AG04449 (cell line): ENCODE data around the gene KIF6.

ENCODE experiments used
- CTCF ChIA-PET: fragments of 350-600 bp; formaldehyde crosslinking; extraction: SDS; loops from one replicate; lab custom pipeline; 2021; ENCODE audit warnings: antibody characterized with exemption; lab: Yijun Ruan, JAX
- POLR2A ChIA-PET: fragments of 400-600, 350-600 bp; formaldehyde crosslinking; extraction: SDS; loops from one replicate; lab custom pipeline; 2020; ENCODE audit warnings: antibody characterized with exemption, inconsistent platforms; lab: Yijun Ruan, JAX
- DNase-seq: peaks from one replicate; pipeline ENCODE4 v3.0.0-alpha.2; 2010; ENCODE audit warnings: low read depth, low spot score
- H3K4me3 ChIP-seq: 2 replicates; pipeline ENCODE4 v1.5.1; 2011; ENCODE audit warnings: low read depth, mild to moderate bottlenecking, control low read depth, low read length
- CTCF ChIP-seq: IDR thresholded peaks from one replicate; pipeline ENCODE4 v1.5.1; 2011; ENCODE audit warnings: mild to moderate bottlenecking, moderate library complexity, low read length, control low read depth, inconsistent platforms; ENCODE audit not compliant: insufficient read depth; ENCODE audit errors: missing control alignments

KIF6 gene

GRCh38 chr6:39654121-39654520 lies 71.1 kb downstream of the KIF6 start:
- ChIA-PET POLR2A (interaction anchor here (0.6 kb wide), 1 partner anchor 156 kb away, joined by 4 read pairs; no protein-coding TSS in a partner anchor), CTCF (no interaction called here)
- DNase-seq, result no peak
- no peak overlapping the region for H3K4me3 ChIP-seq
- no peak for TF ChIP-seq CTCF

GRCh38 chr6:39653612-39654011 lies 71.6 kb downstream of the KIF6 start:
- no peak for DNase-seq
- no peak overlapping the region for H3K4me3 ChIP-seq
- TF ChIP-seq CTCF, result no peak
- ChIA-PET CTCF (no interaction called here), POLR2A (interaction anchor here (0.6 kb wide), 1 partner anchor 157 kb away, joined by 4 read pairs; no protein-coding TSS in a partner anchor)

DNA sequence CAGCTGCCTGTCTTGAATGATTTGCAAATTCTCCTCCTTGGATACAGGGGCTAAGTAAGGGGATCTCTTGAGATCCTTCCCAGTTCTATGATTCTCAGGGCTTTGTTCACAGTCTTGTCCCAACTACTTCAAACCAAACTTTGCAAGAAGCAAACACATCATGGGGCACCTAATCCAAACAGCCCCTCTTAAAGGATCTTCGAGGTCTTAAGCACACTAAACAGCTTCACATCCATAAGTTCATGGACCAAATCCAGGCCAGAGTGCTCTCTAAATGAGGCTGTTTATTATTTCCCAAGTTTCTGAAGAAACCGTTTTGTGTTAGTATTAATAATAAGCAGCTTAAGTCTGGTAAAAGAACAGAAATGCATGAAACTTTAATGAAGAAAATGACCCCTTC lies 75.2 kb downstream of the KIF6 start:
- H3K4me3 ChIP-seq, result no peak overlapping the region
- no peak for DNase-seq
- POLR2A ChIA-PET, result no interaction called here
- CTCF ChIA-PET, result no interaction called here
- no peak for TF ChIP-seq CTCF

- TF ChIP-seq CTCF, result no peak
- ChIA-PET CTCF (no interaction called here), POLR2A (no interaction called here)
- no peak for DNase-seq
- H3K4me3 ChIP-seq, result no peak overlapping the region
These were observed 78.3 kb downstream of the KIF6 start for GRCh38 chr6:39646751-39647420.

GRCh38 chr6:39642270-39642669 lies 82.9 kb downstream of the KIF6 start:
- POLR2A ChIA-PET, result no interaction called here
- no peak overlapping the region for H3K4me3 ChIP-seq
- DNase-seq, result no peak
- CTCF ChIA-PET, result no interaction called here
- TF ChIP-seq CTCF, result no peak

- ChIA-PET POLR2A (no interaction called here), CTCF (no interaction called here)
- TF ChIP-seq CTCF, result no peak
- no peak overlapping the region for H3K4me3 ChIP-seq
- no peak for DNase-seq
These were observed 86.9 kb downstream of the KIF6 start for GRCh38 chr6:39638126-39638822.
